H9 (cell line): ENCODE data around the gene RAB6A. TPM values are rescaled to one million over a fixed set of nuclear protein-coding genes. Genes with fewer than 3 reads are reported as not detected.
"Not testable (repeated sequence)": the region's sequence is repeated elsewhere in the genome, so short reads cannot be mapped to it uniquely, and the experiment has no call there.

Experiments used
- DNase-seq: peaks from one replicate; pipeline ENCODE4 v3.0.0-alpha.2; 2017
- H2AFZ ChIP-seq: one replicate; pipeline ENCODE4 v1.6.1; 2013; ENCODE audit warnings: mild to moderate bottlenecking, low read length, control low read depth, moderate library complexity
- H2AK5ac ChIP-seq: 2 replicates; pipeline ENCODE4 v1.6.1; 2013; ENCODE audit warnings: low read length, control low read depth, mixed read lengths; ENCODE audit not compliant: insufficient read length
- H2BK120ac ChIP-seq: one replicate; pipeline ENCODE4 v1.6.1; 2013; ENCODE audit warnings: low read depth, mild to moderate bottlenecking, low read length, control low read depth, inconsistent platforms; ENCODE audit not compliant: poor library complexity, severe bottlenecking
- H2BK12ac ChIP-seq: 2 replicates; pipeline ENCODE4 v1.6.1; 2013; ENCODE audit warnings: low read length, control low read depth, mixed read lengths, low read depth; ENCODE audit not compliant: insufficient read length
- H2BK15ac ChIP-seq: 2 replicates; pipeline ENCODE4 v1.6.1; 2013; ENCODE audit warnings: low read depth, low read length, control low read depth
- H2BK20ac ChIP-seq: one replicate; pipeline ENCODE4 v1.6.1; 2013; ENCODE audit warnings: low read depth, mild to moderate bottlenecking, low read length, control low read depth, inconsistent platforms; ENCODE audit not compliant: poor library complexity, severe bottlenecking
- H2BK5ac ChIP-seq: 2 replicates; pipeline ENCODE4 v1.6.1; 2013; ENCODE audit warnings: low read length, control low read depth, mixed read lengths; ENCODE audit not compliant: insufficient read length
- H3K14ac ChIP-seq: 2 replicates; pipeline ENCODE4 v1.6.1; 2013; ENCODE audit warnings: low read length, control low read depth; ENCODE audit not compliant: insufficient read depth
- H3K18ac ChIP-seq: 2 replicates; pipeline ENCODE4 v1.6.1; 2013; ENCODE audit warnings: low read depth, mild to moderate bottlenecking, mixed read lengths, low read length, control low read depth; ENCODE audit not compliant: insufficient read length
- H3K23ac ChIP-seq: 2 replicates; pipeline ENCODE4 v1.6.1; 2013; ENCODE audit warnings: low read length, control low read depth, mixed read lengths, low read depth; ENCODE audit not compliant: insufficient read length
- H3K23me2 ChIP-seq: 2 replicates; pipeline ENCODE4 v1.6.1; 2013; ENCODE audit warnings: low read depth, mild to moderate bottlenecking, mixed read lengths, low read length, control low read depth; ENCODE audit not compliant: insufficient read length, poor library complexity, severe bottlenecking
- H3K27ac ChIP-seq: 2 replicates; pipeline ENCODE4 v1.5.1; 2013; ENCODE audit warnings: low read length, control low read depth, mixed read lengths, low read depth; ENCODE audit not compliant: insufficient read length
- H3K27me3 ChIP-seq: 2 replicates; pipeline ENCODE4 v1.6.1; 2013; ENCODE audit warnings: low read length, control low read depth, inconsistent platforms; ENCODE audit not compliant: insufficient read depth
- H3K4ac ChIP-seq: 2 replicates; pipeline ENCODE4 v1.6.1; 2013; ENCODE audit warnings: low read depth, mild to moderate bottlenecking, control low read depth, inconsistent platforms, low read length, moderate library complexity
- H3K4me1 ChIP-seq: 2 replicates; pipeline ENCODE4 v1.6.1; 2013; ENCODE audit warnings: low read length, control low read depth, inconsistent platforms; ENCODE audit not compliant: insufficient read depth
- H3K4me2 ChIP-seq: 2 replicates; pipeline ENCODE4 v1.6.1; 2013; ENCODE audit warnings: low read length, control low read depth, mixed read lengths; ENCODE audit not compliant: insufficient read length, insufficient read depth
- H3K56ac ChIP-seq: 2 replicates; pipeline ENCODE4 v1.6.1; 2013; ENCODE audit warnings: low read depth, mild to moderate bottlenecking, mixed read lengths, low read length, control low read depth; ENCODE audit not compliant: insufficient read length
- H3K79me1 ChIP-seq: 2 replicates; pipeline ENCODE4 v1.6.1; 2013; ENCODE audit warnings: low read depth, mild to moderate bottlenecking, moderate library complexity, low read length, control low read depth, inconsistent platforms; ENCODE audit not compliant: insufficient read depth, poor library complexity, severe bottlenecking
- H3K79me2 ChIP-seq: 2 replicates; pipeline ENCODE4 v1.6.1; 2013; ENCODE audit warnings: low read length, control low read depth, inconsistent platforms; ENCODE audit not compliant: insufficient read depth
- H3K9ac ChIP-seq: 2 replicates; pipeline ENCODE4 v1.6.1; 2013; ENCODE audit warnings: low read length, control low read depth, mixed read lengths; ENCODE audit not compliant: insufficient read length; ENCODE audit errors: extremely low read depth
- H3K9me3 ChIP-seq: one replicate; pipeline ENCODE4 v1.6.1; 2013; ENCODE audit warnings: low read depth, low read length, inconsistent platforms; ENCODE audit not compliant: control insufficient read depth
- H3T11ph ChIP-seq: one replicate; pipeline ENCODE4 v1.6.1; 2013; ENCODE audit warnings: mild to moderate bottlenecking, low read length, control low read depth, inconsistent platforms
- H4K20me1 ChIP-seq: one replicate; pipeline ENCODE4 v1.6.1; 2013; ENCODE audit not compliant: control insufficient read depth, insufficient read length, insufficient read depth
- H4K5ac ChIP-seq: 2 replicates; pipeline ENCODE4 v1.6.1; 2013; ENCODE audit warnings: low read depth, mild to moderate bottlenecking, mixed read lengths, low read length, control low read depth; ENCODE audit not compliant: insufficient read length
- H4K8ac ChIP-seq: replicated peaks from 2 replicates; pipeline ENCODE4 v1.6.1; 2013; ENCODE audit warnings: low read length, control low read depth, mixed read lengths, low read depth; ENCODE audit not compliant: insufficient read length
- H4K91ac ChIP-seq: 2 replicates; pipeline ENCODE4 v1.6.1; 2013; ENCODE audit warnings: low read depth, mild to moderate bottlenecking, moderate library complexity, mixed read lengths, low read length, control low read depth; ENCODE audit not compliant: insufficient read length
- H3K27ac Mint-ChIP-seq, 3 experiments: 2 replicates in 2 of 3; 3 replicates in 1 of 3; pipeline ENCODE4 v1.8.0; 2020 to 2021; ENCODE audit warnings: mixed read lengths in 3 of 3, mild to moderate bottlenecking in 1 of 3, moderate library complexity in 1 of 3
- H3K27me3 Mint-ChIP-seq: 2 replicates; pipeline ENCODE4 v1.8.0; 2021; ENCODE audit warnings: low read depth, mild to moderate bottlenecking, moderate library complexity, mixed read lengths
- H3K36me3 Mint-ChIP-seq, 3 experiments: 2 replicates in 2 of 3; 3 replicates in 1 of 3; pipeline ENCODE4 v1.8.0; 2020 to 2021; ENCODE audit warnings: low read depth in 3 of 3, mixed read lengths in 3 of 3; ENCODE audit not compliant: insufficient read depth in 1 of 3
- H3K4me1 Mint-ChIP-seq, 2 experiments: 2 replicates each; pipeline ENCODE4 v1.8.0; 2020; ENCODE audit warnings: mixed read lengths in 2 of 2
- H3K4me3 Mint-ChIP-seq, 2 experiments: 2 replicates in 1 of 2; 3 replicates in 1 of 2; pipeline ENCODE4 v1.8.0; 2020 to 2021; ENCODE audit warnings: mild to moderate bottlenecking in 2 of 2, mixed read lengths in 2 of 2, moderate library complexity in 1 of 2
- H3K9me3 Mint-ChIP-seq, 2 experiments: 2 replicates in 1 of 2; 3 replicates in 1 of 2; pipeline ENCODE4 v1.8.0; 2020; ENCODE audit warnings: mild to moderate bottlenecking in 2 of 2, mixed read lengths in 2 of 2, moderate library complexity in 1 of 2
- CTCF ChIP-seq: fragments of 200-600 bp; sonication (generic); conservative IDR thresholded peaks from 3 replicates; pipeline ENCODE4 v1.8.0; 2021; ENCODE audit warnings: antibody characterized with exemption, mild to moderate bottlenecking
- WGBS: extraction: QIAGEN DNeasy Blood & Tissue Kit; methylation state at CpG from one replicate; pipeline ENCODE4 v1.1.7; 2013; ENCODE audit warnings: missing lambda C conversion rate, low lambda C conversion rate, mixed read lengths; ENCODE audit not compliant: insufficient read length; ENCODE audit errors: extremely low coverage; 5-methylcytosine and 5-hydroxymethylcytosine counted together
- total RNA-seq: library from RNA; stranded (reverse); gene quantifications from 2 replicates; pipeline ENCODE4 v1.2.1, GENCODE V29; 2021

RAB6A gene
- total RNA-seq, 1 experiment from 2014 or later, result 72.8 TPM

- H3K4me3 Mint-ChIP-seq, result no peak overlapping the region; a peak in 1 of 5 replicates
- no peak overlapping the region for H4K5ac ChIP-seq
- H3K23me2 ChIP-seq, result no peaks in the 10 kb centered on the region
- no peaks in the 10 kb centered on the region for H3K4me1 ChIP-seq
- no peak overlapping the region for H3K56ac ChIP-seq
- DNase-seq, result no peak
- H4K91ac ChIP-seq, result no peak overlapping the region
- no peak for TF ChIP-seq CTCF
- H2AK5ac ChIP-seq, result no peak overlapping the region
- no peak overlapping the region for H2BK15ac ChIP-seq
- no peak overlapping the region for H3K23ac ChIP-seq
- H3K9me3 Mint-ChIP-seq, result peaks cover 0 to 3% of the 10 kb centered on the region in 2 experiments; a peak in 1 of 5 replicates
- H3K36me3 Mint-ChIP-seq, result peaks cover 7 to 13% (median 8%) of the 10 kb centered on the region in 3 experiments; a peak in 4 of 7 replicates
- no peak overlapping the region for H3K9ac ChIP-seq
- no peak overlapping the region for H2BK5ac ChIP-seq
- no peak overlapping the region for H2BK120ac ChIP-seq
- no peak overlapping the region for H3K4me2 ChIP-seq
- H3K4me1 Mint-ChIP-seq, result peaks cover 0 to 4% of the 10 kb centered on the region in 2 experiments; a peak in 2 of 4 replicates
- H3K4ac ChIP-seq, result no peak overlapping the region
- H3K79me1 ChIP-seq, result no peaks in the 10 kb centered on the region
- no peak overlapping the region for H2BK20ac ChIP-seq
- no peaks in the 10 kb centered on the region for H3K9me3 ChIP-seq
- H4K20me1 ChIP-seq, result no peaks in the 10 kb centered on the region
- no CpG with 5 or more reads among the region's 7 CpGs for WGBS
- no peaks in the 10 kb centered on the region for H3K27me3 ChIP-seq
- no peak overlapping the region for H3K27ac Mint-ChIP-seq
- no peak overlapping the region for H3K14ac ChIP-seq
- no peak overlapping the region for H2BK12ac ChIP-seq
- H3K27ac ChIP-seq, result no peak overlapping the region
- no peak overlapping the region for H2AFZ ChIP-seq
- no peak overlapping the region for H3T11ph ChIP-seq
- peaks cover 9% of the 10 kb centered on the region; the same call in 1 of the 2 replicates for H3K79me2 ChIP-seq
- H3K18ac ChIP-seq, result no peak overlapping the region
- H4K8ac ChIP-seq, result no peak overlapping the region
- H3K27me3 Mint-ChIP-seq, result no peaks in the 10 kb centered on the region
Measured at GRCh38 chr11:73743045-73743444, 17.8 kb downstream of the RAB6A start.

GRCh38 chr11:73735959-73736358, 24.9 kb downstream of the RAB6A start:
- not testable (repeated sequence) for H4K91ac ChIP-seq, H3K79me2 ChIP-seq, H2BK12ac ChIP-seq, H2BK5ac ChIP-seq, H3K4me3 Mint-ChIP-seq, H3K4me2 ChIP-seq, H3K18ac ChIP-seq, H3K27ac Mint-ChIP-seq, DNase-seq, H3K23me2 ChIP-seq, H3K27ac ChIP-seq, H3K23ac ChIP-seq, H3K79me1 ChIP-seq, H3K4me1 Mint-ChIP-seq, H3K27me3 Mint-ChIP-seq, H2BK15ac ChIP-seq, H2BK120ac ChIP-seq, H3K56ac ChIP-seq, H3T11ph ChIP-seq, H3K4me1 ChIP-seq, H4K8ac ChIP-seq, H3K14ac ChIP-seq, H2BK20ac ChIP-seq, H4K20me1 ChIP-seq, H4K5ac ChIP-seq, H2AK5ac ChIP-seq, H3K27me3 ChIP-seq, H3K4ac ChIP-seq, H3K9me3 ChIP-seq, H3K9ac ChIP-seq, H2AFZ ChIP-seq
- H3K36me3 Mint-ChIP-seq, result peaks cover 13 to 31% (median 14%) of the 10 kb centered on the region in 3 experiments
- H3K9me3 Mint-ChIP-seq, result peaks cover 10 to 15% of the 10 kb centered on the region in 2 experiments
- no CpG with 5 or more reads among the region's 7 CpGs for WGBS
